ENCODE measurements around the gene SYNPR.

- TF ChIP-seq EZH2 (IDR thresholded peaks at IDR 0.05; ENCODE audit: borderline replicate concordance, low read length) (no peak), CTCF (IDR thresholded peaks at IDR 0.05; ENCODE audit: low read length) (no peak)
These were observed 260.8 kb downstream of the SYNPR start for GRCh38 chr3:63538919-63539318.

All from OCI-LY1 (cell line).